Esophagus (tissue), 2 donors: ENCODE results near the gene FBN2. TPM values are rescaled to one million over a fixed set of nuclear protein-coding genes. Genes with fewer than 3 reads are reported as not detected.
"Not testable (repeated sequence)": the region's sequence is repeated elsewhere in the genome, so short reads cannot be mapped to it uniquely, and the experiment has no call there.

Experiments used
- H3K27ac ChIP-seq, 2 donors: one replicate each; pipeline ENCODE4 v1.5.1; 2013; ENCODE audit warnings: low read depth in 2 of 2, mild to moderate bottlenecking in 2 of 2, inconsistent platforms in 1 of 2, low read length in 1 of 2, moderate library complexity in 1 of 2
- H3K27me3 ChIP-seq, 2 donors: one replicate each; pipeline ENCODE4 v1.6.1; 2013; ENCODE audit warnings: low read length in 2 of 2, control low read depth in 1 of 2, mild to moderate bottlenecking in 1 of 2; ENCODE audit not compliant: insufficient read depth in 2 of 2, control insufficient read depth in 1 of 2
- H3K36me3 ChIP-seq, 2 donors: one replicate each; pipeline ENCODE4 v1.6.1; 2013; ENCODE audit warnings: low read length in 1 of 2; ENCODE audit not compliant: control insufficient read depth in 2 of 2, insufficient read depth in 2 of 2
- H3K4me1 ChIP-seq, 2 donors: one replicate each; pipeline ENCODE4 v1.6.1; 2013; ENCODE audit warnings: low read length in 1 of 2; ENCODE audit not compliant: control insufficient read depth in 2 of 2, insufficient read depth in 2 of 2
- H3K4me3 ChIP-seq, 2 donors: one replicate each; pipeline ENCODE4 v1.5.1; 2013; ENCODE audit warnings: low read length in 2 of 2, mild to moderate bottlenecking in 2 of 2, low read depth in 1 of 2, moderate library complexity in 1 of 2
- H3K9me3 ChIP-seq, 2 donors: one replicate each; pipeline ENCODE4 v1.6.1; 2013; ENCODE audit warnings: mild to moderate bottlenecking in 2 of 2, low read depth in 1 of 2, low read length in 1 of 2, moderate library complexity in 1 of 2; ENCODE audit not compliant: control insufficient read depth in 2 of 2, insufficient read depth in 1 of 2
- WGBS, 2 donors: extraction: QIAGEN DNeasy Blood & Tissue Kit; methylation state at CpG; one replicate each; pipeline ENCODE4 v1.1.7; 2013; 5-methylcytosine and 5-hydroxymethylcytosine counted together
- polyA plus RNA-seq, 2 donors: library from polyadenylated mRNA; stranded (reverse); fragments of 200-250 nt; gene quantifications; one replicate each; pipeline ENCODE4 v1.2.3, GENCODE V29; 2013
- donor health status: healthy with polysubstance abuse.
- donor health status: Bipolar disorder and iron deficiency.

FBN2 gene
- polyA plus RNA-seq, 2 donors = 0.09 to 0.14 TPM

DNA sequence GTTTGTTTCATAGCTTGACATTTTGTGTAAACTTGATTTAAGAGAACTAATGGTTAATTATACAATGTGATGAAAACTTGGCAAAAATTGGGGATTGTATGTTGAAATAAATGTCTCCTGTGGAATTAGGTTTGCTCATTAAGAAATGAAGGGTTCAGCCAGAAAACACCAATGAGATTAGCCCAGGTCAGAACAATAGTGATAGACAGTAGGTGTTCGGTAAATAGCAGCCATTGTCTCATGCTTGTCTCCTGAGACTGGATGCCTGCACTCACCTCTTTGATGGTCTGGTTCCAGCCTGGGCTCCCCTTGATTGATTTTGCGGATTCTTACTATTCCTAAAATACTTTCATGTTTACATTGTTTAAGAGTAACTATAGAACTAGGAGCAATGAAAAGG is 135.5 kb downstream of the FBN2 start:
- H3K4me1 ChIP-seq = no peaks in the 10 kb centered on the region
- H3K9me3 ChIP-seq = no peaks in the 10 kb centered on the region
- H3K4me3 ChIP-seq = no peak overlapping the region
- no peaks in the 10 kb centered on the region for H3K27me3 ChIP-seq
- 62 to 79% methylated on average over 2 of the region's 2 CpGs for WGBS, 2 donors
- no peak overlapping the region for H3K27ac ChIP-seq
- no peaks in the 10 kb centered on the region for H3K36me3 ChIP-seq

GRCh38 chr5:128400766-128401165 is 137.3 kb downstream of the FBN2 start:
- not testable (repeated sequence) for H3K27me3 ChIP-seq, H3K27ac ChIP-seq, H3K4me3 ChIP-seq, H3K9me3 ChIP-seq, H3K4me1 ChIP-seq, H3K36me3 ChIP-seq
- 88 to 89% methylated on average over 2 of the region's 2 CpGs for WGBS, 2 donors

DNA sequence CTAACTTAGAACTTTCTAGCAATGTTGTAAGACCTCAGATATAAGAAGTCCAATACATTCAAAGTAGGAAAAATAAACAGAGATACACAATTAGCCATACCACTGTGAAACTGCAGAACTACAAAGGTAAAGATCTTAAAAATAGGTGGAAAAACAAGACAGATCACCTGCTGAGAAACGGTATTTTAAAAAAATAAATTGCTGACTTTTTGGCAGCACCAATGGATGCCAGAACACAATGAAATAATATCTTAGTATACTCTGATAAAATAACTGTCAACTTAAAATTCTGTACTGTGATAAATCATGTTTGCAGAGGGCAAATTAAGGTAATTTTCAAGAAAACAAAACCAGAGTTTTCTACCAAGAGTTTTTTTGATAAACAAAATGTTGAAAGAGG is 138.9 kb downstream of the FBN2 start:
- no peak overlapping the region for H3K27ac ChIP-seq
- 42 to 55% methylated on average over 1 of the region's 1 CpG for WGBS, 2 donors
- no peaks in the 10 kb centered on the region for H3K36me3 ChIP-seq
- H3K4me3 ChIP-seq = no peak overlapping the region
- no peaks in the 10 kb centered on the region for H3K27me3 ChIP-seq
- H3K9me3 ChIP-seq = no peaks in the 10 kb centered on the region
- H3K4me1 ChIP-seq = no peaks in the 10 kb centered on the region

GRCh38 chr5:128397876-128398275 is 140.2 kb downstream of the FBN2 start:
- H3K9me3 ChIP-seq = no peaks in the 10 kb centered on the region
- H3K27me3 ChIP-seq = no peaks in the 10 kb centered on the region
- no peak overlapping the region for H3K4me3 ChIP-seq
- H3K27ac ChIP-seq = no peak overlapping the region
- no peaks in the 10 kb centered on the region for H3K36me3 ChIP-seq
- no peaks in the 10 kb centered on the region for H3K4me1 ChIP-seq
- 80 to 90% methylated on average over 2 of the region's 2 CpGs for WGBS, 2 donors

GRCh38 chr5:128395073-128395472 is 143.0 kb downstream of the FBN2 start:
- no peak overlapping the region for H3K4me3 ChIP-seq
- no peaks in the 10 kb centered on the region for H3K36me3 ChIP-seq
- no peak overlapping the region for H3K27ac ChIP-seq
- no peaks in the 10 kb centered on the region for H3K27me3 ChIP-seq
- H3K9me3 ChIP-seq = no peaks in the 10 kb centered on the region
- no peaks in the 10 kb centered on the region for H3K4me1 ChIP-seq
- 87 to 89% methylated on average over 8 of the region's 8 CpGs for whole genome bisulfite sequencing, 2 donors

- Histone ChIP-seq H3K4me1 (no peaks in the 10 kb centered on the region), H3K4me3 (no peak overlapping the region), H3K27me3 (no peaks in the 10 kb centered on the region), H3K36me3 (no peaks in the 10 kb centered on the region), H3K27ac (no peak overlapping the region), H3K9me3 (no peaks in the 10 kb centered on the region)
- 72 to 80% methylated on average over 2 of the region's 2 CpGs for WGBS, 2 donors
Observed at GRCh38 chr5:128384068-128384467, 154.0 kb downstream of the FBN2 start.

- Histone ChIP-seq H3K27ac (no peak overlapping the region), H3K9me3 (no peaks in the 10 kb centered on the region), H3K4me1 (no peaks in the 10 kb centered on the region), H3K27me3 (no peaks in the 10 kb centered on the region), H3K36me3 (no peaks in the 10 kb centered on the region), H3K4me3 (no peak overlapping the region)
- WGBS, 2 donors = 82 to 84% methylated on average over 3 of the region's 3 CpGs
Observed at GRCh38 chr5:128380337-128380736, 157.7 kb downstream of the FBN2 start.

DNA sequence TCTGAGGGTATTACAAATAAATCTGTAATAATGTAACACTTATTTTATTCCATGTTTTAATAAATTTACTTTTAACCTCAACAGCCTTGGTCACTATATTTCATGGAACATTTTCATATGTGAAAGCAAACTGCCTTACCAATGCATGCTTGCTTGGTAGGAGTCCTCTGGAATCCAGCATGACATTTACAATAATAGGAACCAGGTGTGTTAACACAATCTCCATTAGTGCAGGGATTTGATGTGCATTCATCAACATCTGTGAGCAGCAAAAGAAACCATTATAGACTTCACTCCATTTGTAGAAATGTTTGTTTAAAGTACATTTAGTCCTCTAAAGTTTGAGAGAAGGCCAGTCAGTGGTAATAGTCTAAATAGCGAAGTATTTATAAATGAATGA is 159.4 kb downstream of the FBN2 start:
- H3K27ac ChIP-seq = no peak overlapping the region

DNA sequence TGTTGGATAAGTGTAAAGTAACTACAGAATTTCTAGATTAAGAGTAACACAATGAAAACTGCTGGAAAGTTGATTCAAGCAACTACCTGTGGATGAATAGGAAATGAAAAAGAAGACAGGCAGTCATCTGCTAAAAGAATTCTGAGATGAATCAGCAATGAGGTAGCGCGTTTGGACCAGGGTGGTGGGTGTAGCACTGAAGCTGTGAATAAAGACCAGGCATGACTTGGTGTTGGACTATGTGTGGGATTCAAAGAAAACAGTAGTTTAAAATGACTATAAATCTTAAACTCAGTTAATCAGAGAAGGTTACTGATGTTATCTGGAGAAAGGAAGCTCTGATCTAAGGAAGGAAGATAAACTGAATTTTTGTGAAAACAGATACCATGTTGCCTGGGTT is 159.8 kb downstream of the FBN2 start:
- Histone ChIP-seq H3K27ac (no peak overlapping the region), H3K4me3 (no peak overlapping the region), H3K4me1 (no peaks in the 10 kb centered on the region), H3K36me3 (no peaks in the 10 kb centered on the region), H3K27me3 (no peaks in the 10 kb centered on the region), H3K9me3 (no peaks in the 10 kb centered on the region)
- WGBS, 2 donors = 74 to 80% methylated on average over 2 of the region's 2 CpGs

More for the DNA sequence above, 159.4 kb downstream of the FBN2 start:
- WGBS, 2 donors = 70 to 77% methylated on average over 1 of the region's 1 CpG
- no peak overlapping the region for H3K4me3 ChIP-seq
- H3K36me3 ChIP-seq = no peaks in the 10 kb centered on the region
- no peaks in the 10 kb centered on the region for H3K27me3 ChIP-seq
- H3K9me3 ChIP-seq = no peaks in the 10 kb centered on the region
- no peaks in the 10 kb centered on the region for H3K4me1 ChIP-seq

DNA sequence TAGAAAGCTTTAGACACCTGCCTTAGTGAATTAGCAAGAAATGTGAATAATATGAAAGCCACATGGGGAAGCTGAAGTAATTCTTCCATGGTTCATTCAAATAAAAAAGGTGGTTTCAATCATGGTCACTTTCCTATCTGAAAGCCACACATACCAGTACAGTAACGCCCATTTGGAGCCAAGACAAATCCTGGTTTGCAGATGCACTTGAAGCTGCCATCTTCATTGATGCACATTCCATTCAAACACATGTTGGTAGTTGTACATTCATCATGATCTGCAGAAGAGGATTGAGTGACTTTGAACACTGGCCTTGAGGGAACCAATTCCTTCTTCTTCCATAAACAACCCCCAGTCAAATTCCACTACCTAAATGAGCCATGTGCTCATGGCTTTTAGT is 161.5 kb downstream of the FBN2 start:
- no peaks in the 10 kb centered on the region for H3K27me3 ChIP-seq
- no peaks in the 10 kb centered on the region for H3K4me1 ChIP-seq
- no peaks in the 10 kb centered on the region for H3K36me3 ChIP-seq
- no peak overlapping the region for H3K4me3 ChIP-seq
- H3K27ac ChIP-seq = no peak overlapping the region
- no peaks in the 10 kb centered on the region for H3K9me3 ChIP-seq
- WGBS, 2 donors = 58 to 73% methylated on average over 1 of the region's 1 CpG
